ENCODE data around the gene CCSER1. TPM values are rescaled to one million over a fixed set of nuclear protein-coding genes. Genes with fewer than 3 reads are reported as not detected.

Gene CCSER1
- polyA plus RNA-seq, 3 donors = 16.8 to 22.5 (median 18.8) TPM

- DNase-seq = no peak
Measured at GRCh38 chr4:90127706-90128345, 632 bp downstream of the CCSER1 start.

GRCh38 chr4:90128961-90129495, 1.8 kb downstream of the CCSER1 start:
- no peak for DNase-seq

- no peak for DNase-seq
Measured at GRCh38 chr4:90130076-90130475, 2.9 kb downstream of the CCSER1 start.

GRCh38 chr4:90137555-90137954, 10.4 kb downstream of the CCSER1 start:
- DNase-seq = no peak

GRCh38 chr4:90142081-90142480, 14.9 kb downstream of the CCSER1 start:
- DNase-seq = no peak

- no peak for DNase-seq
Measured at GRCh38 chr4:90145319-90145718, 18.1 kb downstream of the CCSER1 start.

GRCh38 chr4:90146306-90146705, 19.1 kb downstream of the CCSER1 start:
- DNase-seq = no peak

GRCh38 chr4:90148574-90149148, 21.5 kb downstream of the CCSER1 start:
- DNase-seq = no peak

GRCh38 chr4:90152024-90152423, 24.8 kb downstream of the CCSER1 start:
- no peak for DNase-seq

- DNase-seq = no peak
Measured at GRCh38 chr4:90159193-90159592, 32.0 kb downstream of the CCSER1 start.

- no peak for DNase-seq
Measured at GRCh38 chr4:90160044-90160443, 32.9 kb downstream of the CCSER1 start.

GRCh38 chr4:90162566-90162965, 35.4 kb downstream of the CCSER1 start:
- no peak for DNase-seq

GRCh38 chr4:90163872-90164271, 36.7 kb downstream of the CCSER1 start:
- DNase-seq = no peak

- no peak for DNase-seq
Measured at GRCh38 chr4:90165883-90166282, 38.7 kb downstream of the CCSER1 start.

- no peak for DNase-seq
Measured at GRCh38 chr4:90171491-90171890, 44.3 kb downstream of the CCSER1 start.

- peak; percentile 5 for DNase-seq
Measured at GRCh38 chr4:90174621-90175023, 47.4 kb downstream of the CCSER1 start.

GRCh38 chr4:90181644-90182043, 54.5 kb downstream of the CCSER1 start:
- no peak for DNase-seq

GRCh38 chr4:90183254-90183653, 56.1 kb downstream of the CCSER1 start:
- no peak for DNase-seq

GRCh38 chr4:90184560-90184959, 57.4 kb downstream of the CCSER1 start:
- no peak for DNase-seq

- no peak for DNase-seq
Measured at GRCh38 chr4:90185416-90185815, 58.2 kb downstream of the CCSER1 start.

GRCh38 chr4:90186229-90186628, 59.0 kb downstream of the CCSER1 start:
- no peak for DNase-seq

GRCh38 chr4:90187148-90187884, 60.1 kb downstream of the CCSER1 start:
- peak; percentile 14 for DNase-seq

GRCh38 chr4:90189178-90189577, 62.0 kb downstream of the CCSER1 start:
- no peak for DNase-seq
